ENCODE results near the gene BOLA1.

The BOLA1 gene

GRCh38 chr1:149928401-149928724 lies 29.0 kb downstream of the BOLA1 start:
- Histone ChIP-seq H3K4me3 (ENCODE audit: low read depth in 1 of 2, low read length in 2 of 2) (peak overlapping the region; percentile 94 to 95), H3K4me2 (ENCODE audit: insufficient read depth, low read length) (peak overlapping the region; percentile 78), H3K9me3 (ENCODE audit: insufficient read depth, low read length, severe bottlenecking) (no peaks in the 10 kb centered on the region), H3K9ac (ENCODE audit: low read depth, low read length) (peak overlapping the region; percentile 91), H3K4me1 (ENCODE audit: insufficient read depth, low read length) (peaks cover 37% of the 10 kb centered on the region), H3K36me3 (ENCODE audit: insufficient read depth, low read length) (peaks cover 39% of the 10 kb centered on the region), H3K27me3 (ENCODE audit: insufficient read depth, low read length, poor library complexity) (no peaks in the 10 kb centered on the region), H3K27ac (ENCODE audit: low read length) (peak overlapping the region; percentile 96), H3K79me2 (ENCODE audit: insufficient read depth, low read length) (peaks cover 33% of the 10 kb centered on the region), H2AFZ (ENCODE audit: low read depth, low read length) (peak overlapping the region; percentile 76), H4K20me1 (ENCODE audit: insufficient read depth, low read length) (peaks cover 26% of the 10 kb centered on the region)
- DNase-seq (no peak), ATAC-seq (ENCODE audit: insufficient read depth, low read depth) (no peak)
- peak; percentile 19 for TF ChIP-seq CTCF (IDR thresholded peaks at IDR 0.05; ENCODE audit: borderline replicate concordance, extremely low read depth, low read length, poor library complexity, severe bottlenecking)
- no peak for TF ChIP-seq EZH2 (IDR thresholded peaks at IDR 0.05; ENCODE audit: borderline replicate concordance, low read depth, low read length, severe bottlenecking)

GRCh38 chr1:149929856-149930255 lies 30.5 kb downstream of the BOLA1 start:
- Histone ChIP-seq H3K4me3 (ENCODE audit: low read depth in 1 of 2, low read length in 2 of 2) (no peak overlapping the region), H3K4me2 (ENCODE audit: insufficient read depth, low read length) (no peak overlapping the region), H3K9me3 (ENCODE audit: insufficient read depth, low read length, severe bottlenecking) (no peaks in the 10 kb centered on the region), H3K9ac (ENCODE audit: low read depth, low read length) (no peak overlapping the region), H3K36me3 (ENCODE audit: insufficient read depth, low read length) (peaks cover 24% of the 10 kb centered on the region), H3K79me2 (ENCODE audit: insufficient read depth, low read length) (peaks cover 27% of the 10 kb centered on the region), H2AFZ (ENCODE audit: low read depth, low read length) (peak overlapping the region; percentile 4), H3K4me1 (ENCODE audit: insufficient read depth, low read length) (peaks cover 33% of the 10 kb centered on the region), H3K27ac (ENCODE audit: low read length) (no peak overlapping the region), H3K27me3 (ENCODE audit: insufficient read depth, low read length, poor library complexity) (no peaks in the 10 kb centered on the region), H4K20me1 (ENCODE audit: insufficient read depth, low read length) (peaks cover 22% of the 10 kb centered on the region)
- ATAC-seq (ENCODE audit: insufficient read depth, low read depth) (no peak), DNase-seq (no peak)
- TF ChIP-seq EZH2 (IDR thresholded peaks at IDR 0.05; ENCODE audit: borderline replicate concordance, low read depth, low read length, severe bottlenecking), result no peak
- no peak for TF ChIP-seq CTCF (IDR thresholded peaks at IDR 0.05; ENCODE audit: borderline replicate concordance, extremely low read depth, low read length, poor library complexity, severe bottlenecking)

GRCh38 chr1:149931212-149931790 lies 31.9 kb downstream of the BOLA1 start:
- DNase-seq, result no peak
- H2AFZ ChIP-seq (ENCODE audit: low read depth, low read length), result no peak overlapping the region
- H3K9me3 ChIP-seq (ENCODE audit: insufficient read depth, low read length, severe bottlenecking), result no peaks in the 10 kb centered on the region
- H3K9ac ChIP-seq (ENCODE audit: low read depth, low read length), result no peak overlapping the region
- no peak overlapping the region for H3K4me3 ChIP-seq (ENCODE audit: low read depth in 1 of 2, low read length in 2 of 2)
- ATAC-seq (ENCODE audit: insufficient read depth, low read depth), result no peak
- H4K20me1 ChIP-seq (ENCODE audit: insufficient read depth, low read length), result peaks cover 9% of the 10 kb centered on the region
- peaks cover 13% of the 10 kb centered on the region for H3K79me2 ChIP-seq (ENCODE audit: insufficient read depth, low read length)
- no peaks in the 10 kb centered on the region for H3K27me3 ChIP-seq (ENCODE audit: insufficient read depth, low read length, poor library complexity)
- H3K4me2 ChIP-seq (ENCODE audit: insufficient read depth, low read length), result no peak overlapping the region
- H3K36me3 ChIP-seq (ENCODE audit: insufficient read depth, low read length), result peaks cover 9% of the 10 kb centered on the region
- TF ChIP-seq EZH2 (IDR thresholded peaks at IDR 0.05; ENCODE audit: borderline replicate concordance, low read depth, low read length, severe bottlenecking), result no peak
- no peak for TF ChIP-seq CTCF (IDR thresholded peaks at IDR 0.05; ENCODE audit: borderline replicate concordance, extremely low read depth, low read length, poor library complexity, severe bottlenecking)
- H3K27ac ChIP-seq (ENCODE audit: low read length), result no peak overlapping the region
- H3K4me1 ChIP-seq (ENCODE audit: insufficient read depth, low read length), result peaks cover 19% of the 10 kb centered on the region
